Pancreas (tissue), 10 donors: ENCODE data around the gene PRSS33. TPM values are rescaled to one million over a fixed set of nuclear protein-coding genes. Genes with fewer than 3 reads are reported as not detected.
A peak's percentile ranks its signal among the peaks of the same experiment; 100 is the strongest.

ENCODE experiments used
- ATAC-seq, 4 donors: fragments of 200-7000 bp; cut with Tn5 transposase; one replicate each; pipeline versions ENCODE4 v1.8.0 to v1.9.1; 2020; ENCODE audit warnings: mild to moderate bottlenecking in 4 of 4, moderate library complexity in 4 of 4
- DNase-seq, 6 donors: peaks; one replicate each; pipeline ENCODE4 v3.0.0-alpha.2; 2020
- FAIRE-seq: peaks from 2 replicates; lab custom pipeline; 2012; peaks lifted over from hg19 to GRCh38; lab: Jason Lieb, UNC
- H3K27ac ChIP-seq, 4 donors: fragments of 200-600 bp; sonication (generic); 1 replicate in 3 of 4; 2 replicates in 1 of 4; pipeline versions ENCODE4 v1.5.0 to v1.8.0; 2020
- H3K27me3 ChIP-seq, 4 donors: fragments of 200-600 bp; one replicate each; pipeline ENCODE4 v1.8.0; 2021
- H3K36me3 ChIP-seq, 3 donors: fragments of 200-600 bp; sonication (generic) in 1 of 3; one replicate each; pipeline versions ENCODE4 v1.5.0 to v1.8.0; 2020 to 2021
- H3K4me1 ChIP-seq, 3 donors: fragments of 200-600 bp; one replicate each; pipeline ENCODE4 v1.8.0; 2021
- H3K4me3 ChIP-seq, 4 donors: fragments of 200-600 bp; sonication (generic) in 2 of 4; one replicate each; pipeline versions ENCODE4 v1.5.0 to v1.8.0; 2020 to 2021
- H3K9me3 ChIP-seq, 4 donors: fragments of 200-600 bp; one replicate each; pipeline ENCODE4 v1.8.0; 2021
- WGBS, 2 donors: extraction: QIAGEN DNeasy Blood & Tissue Kit; methylation state at CpG; one replicate each; pipeline ENCODE4 v1.1.7; 2013; 5-methylcytosine and 5-hydroxymethylcytosine counted together
- intact Hi-C, 3 donors: fragments of 100-400 bp; cut with DNase I; formaldehyde crosslinking; loops; one replicate each; pipeline versions ENCODE4 v1.11.1 to v1.14.2; 2022
- polyA plus RNA-seq, 2 donors: library from polyadenylated mRNA; stranded (reverse); fragments of 200-250 nt; gene quantifications; one replicate each; pipeline ENCODE4 v1.2.3, GENCODE V29; 2013
- total RNA-seq, 6 donors: library from RNA; stranded (reverse); fragmentation: NEBNext Ultra II Directional in 4 of 6; extraction: Animal tissue kit (Norgen Biotek cat#: 25700) in 4 of 6; gene quantifications; one replicate each; pipeline versions ENCODE4 v1.2.1 to v1.2.4, GENCODE V29; 2021 to 2023
- TF ChIP-seq, protein P1 (sequence below), 4 donors: fragments of 200-600 bp; sonication (generic) in 3 of 4; IDR thresholded peaks; one replicate each; pipeline versions ENCODE4 v1.5.0 to v1.8.0; 2021; ENCODE audit warnings: antibody characterized with exemption in 4 of 4
- donor health status: healthy with polysubstance abuse.
- donor health status: DM: no; HTN: no; CAD: no; lungs with moderate emphysema.
- donor health status: DM: no; HTN: no; CAD: no.
- donor health status: control.
- donor health status: control.
- donor health status: Bipolar disorder and iron deficiency.
- donor health status: DM: yes; HTN: yes; CAD: no.
- donor health status: DM: no; HTN: no; CAD: no.
- donor health status: DM: no; HTN: no; CAD: no.
- donor health status: DM: yes; HTN: yes; CAD: no.

Gene PRSS33
- total and polyA plus RNA-seq, 8 donors, result 0.05 TPM; not detected in 7

DNA sequence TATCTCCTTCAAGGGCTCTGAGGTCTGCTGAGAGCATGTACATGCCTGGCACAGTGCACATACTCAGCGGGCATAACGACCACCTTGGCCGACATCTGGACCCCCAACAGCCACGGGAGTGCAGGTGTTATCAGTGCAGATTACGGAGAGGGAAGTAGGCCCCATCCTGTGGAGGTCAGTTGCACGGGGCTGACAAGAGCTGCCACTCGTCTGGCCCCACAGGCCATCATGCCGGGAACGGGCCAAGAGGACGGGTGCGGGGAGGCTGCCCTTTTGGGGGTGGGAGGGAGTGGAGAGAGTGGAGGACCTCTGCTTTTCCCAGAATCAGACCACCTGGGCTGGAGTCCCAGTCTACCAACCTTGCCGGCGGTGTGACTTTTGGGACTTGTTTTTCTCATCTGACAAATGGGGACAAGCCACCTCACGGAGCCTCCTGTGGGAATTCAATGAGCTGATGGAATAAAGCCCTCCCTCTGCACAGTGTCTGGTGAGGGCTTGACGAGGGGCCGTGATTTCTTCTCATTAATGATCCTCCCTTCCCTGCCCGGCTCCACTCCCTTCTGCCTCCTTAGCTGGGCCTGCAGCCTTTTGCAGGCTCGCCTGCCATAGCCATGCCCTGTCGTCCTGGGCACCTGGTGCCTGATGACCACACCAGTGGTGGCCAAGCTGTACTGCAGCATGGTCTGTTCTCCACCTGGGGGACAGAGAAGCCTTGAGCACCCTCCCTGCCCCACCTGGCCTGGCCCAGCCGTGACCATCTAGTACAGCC, 4.6 kb downstream of the PRSS33 start:
- TF ChIP-seq, protein P1, sequence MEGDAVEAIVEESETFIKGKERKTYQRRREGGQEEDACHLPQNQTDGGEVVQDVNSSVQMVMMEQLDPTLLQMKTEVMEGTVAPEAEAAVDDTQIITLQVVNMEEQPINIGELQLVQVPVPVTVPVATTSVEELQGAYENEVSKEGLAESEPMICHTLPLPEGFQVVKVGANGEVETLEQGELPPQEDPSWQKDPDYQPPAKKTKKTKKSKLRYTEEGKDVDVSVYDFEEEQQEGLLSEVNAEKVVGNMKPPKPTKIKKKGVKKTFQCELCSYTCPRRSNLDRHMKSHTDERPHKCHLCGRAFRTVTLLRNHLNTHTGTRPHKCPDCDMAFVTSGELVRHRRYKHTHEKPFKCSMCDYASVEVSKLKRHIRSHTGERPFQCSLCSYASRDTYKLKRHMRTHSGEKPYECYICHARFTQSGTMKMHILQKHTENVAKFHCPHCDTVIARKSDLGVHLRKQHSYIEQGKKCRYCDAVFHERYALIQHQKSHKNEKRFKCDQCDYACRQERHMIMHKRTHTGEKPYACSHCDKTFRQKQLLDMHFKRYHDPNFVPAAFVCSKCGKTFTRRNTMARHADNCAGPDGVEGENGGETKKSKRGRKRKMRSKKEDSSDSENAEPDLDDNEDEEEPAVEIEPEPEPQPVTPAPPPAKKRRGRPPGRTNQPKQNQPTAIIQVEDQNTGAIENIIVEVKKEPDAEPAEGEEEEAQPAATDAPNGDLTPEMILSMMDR (IDR thresholded peaks at IDR 0.05), result no peak
- no peak overlapping the region for H3K27ac ChIP-seq
- DNase-seq (peak in 2 of 6 donors; percentile 12 to 52), FAIRE-seq (no peak), ATAC-seq (no peak)
- WGBS, 2 donors, result 79 to 83% methylated on average over 20 of the region's 20 CpGs
- intact Hi-C loops, result no loop called here
- no peak overlapping the region for H3K4me3 ChIP-seq
- no peaks in the 10 kb centered on the region for H3K27me3 ChIP-seq
- no peaks in the 10 kb centered on the region for H3K9me3 ChIP-seq
- H3K36me3 ChIP-seq, result no peaks in the 10 kb centered on the region
- H3K4me1 ChIP-seq, result peaks cover 0 to 7% (median 0%) of the 10 kb centered on the region in 3 donors

DNA sequence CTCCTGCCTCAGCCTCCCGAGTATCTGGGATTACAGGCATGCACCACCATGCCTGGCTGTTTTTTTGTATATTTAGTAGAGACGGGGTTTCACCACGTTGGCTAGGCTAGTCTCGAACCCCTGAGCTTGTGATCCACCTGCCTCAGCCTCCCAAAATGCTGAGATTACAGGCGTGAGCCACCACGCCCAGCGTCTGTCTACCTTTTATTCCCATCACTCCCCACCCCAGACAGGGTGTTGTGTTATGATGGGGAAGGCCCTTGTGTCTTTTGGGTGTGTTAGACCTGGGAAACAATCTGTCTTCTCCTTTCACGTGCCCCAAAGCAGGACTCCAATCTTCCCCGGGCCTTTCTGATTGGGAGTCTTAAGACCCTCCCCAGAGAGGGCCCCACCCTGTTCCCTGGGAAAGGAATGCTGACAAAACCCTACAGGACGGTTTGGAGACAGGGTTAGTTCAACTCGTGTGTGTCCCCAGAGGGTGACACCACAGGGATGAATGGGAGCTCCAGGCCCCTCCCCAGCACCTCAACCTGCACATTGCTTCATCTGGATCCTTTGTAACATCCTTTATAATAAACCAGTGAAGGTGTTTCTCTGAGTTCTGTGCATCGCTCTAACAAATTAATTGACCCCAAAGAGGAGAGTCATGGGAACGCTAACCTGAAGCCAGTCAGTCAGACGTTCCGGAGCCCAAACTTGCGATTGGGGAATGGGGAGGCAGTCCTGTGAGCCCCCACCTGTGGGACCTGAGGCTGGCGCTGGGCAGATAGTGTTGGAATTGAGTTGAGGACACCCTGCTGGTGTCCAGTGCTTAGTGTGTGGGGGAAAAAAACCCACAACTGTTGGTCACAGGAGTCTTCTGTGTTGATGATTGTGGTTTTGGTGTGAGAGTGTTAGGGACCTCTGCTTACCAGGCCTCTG, 7.1 kb downstream of the PRSS33 start:
- Histone ChIP-seq H3K4me3 (no peak overlapping the region), H3K36me3 (no peaks in the 10 kb centered on the region), H3K27me3 (no peaks in the 10 kb centered on the region), H3K9me3 (no peaks in the 10 kb centered on the region), H3K27ac (no peak overlapping the region), H3K4me1 (peaks cover 8 to 18% (median 8%) of the 10 kb centered on the region in 3 donors)
- peak in 1 of 6 donors; percentile 20 for DNase-seq
- no peak for ATAC-seq
- WGBS, 2 donors, result 62 to 65% methylated on average over 17 of the region's 17 CpGs
- intact Hi-C loops, result no loop called here
- no peak for FAIRE-seq
- TF ChIP-seq, protein P1 (IDR thresholded peaks at IDR 0.05), result no peak

DNA sequence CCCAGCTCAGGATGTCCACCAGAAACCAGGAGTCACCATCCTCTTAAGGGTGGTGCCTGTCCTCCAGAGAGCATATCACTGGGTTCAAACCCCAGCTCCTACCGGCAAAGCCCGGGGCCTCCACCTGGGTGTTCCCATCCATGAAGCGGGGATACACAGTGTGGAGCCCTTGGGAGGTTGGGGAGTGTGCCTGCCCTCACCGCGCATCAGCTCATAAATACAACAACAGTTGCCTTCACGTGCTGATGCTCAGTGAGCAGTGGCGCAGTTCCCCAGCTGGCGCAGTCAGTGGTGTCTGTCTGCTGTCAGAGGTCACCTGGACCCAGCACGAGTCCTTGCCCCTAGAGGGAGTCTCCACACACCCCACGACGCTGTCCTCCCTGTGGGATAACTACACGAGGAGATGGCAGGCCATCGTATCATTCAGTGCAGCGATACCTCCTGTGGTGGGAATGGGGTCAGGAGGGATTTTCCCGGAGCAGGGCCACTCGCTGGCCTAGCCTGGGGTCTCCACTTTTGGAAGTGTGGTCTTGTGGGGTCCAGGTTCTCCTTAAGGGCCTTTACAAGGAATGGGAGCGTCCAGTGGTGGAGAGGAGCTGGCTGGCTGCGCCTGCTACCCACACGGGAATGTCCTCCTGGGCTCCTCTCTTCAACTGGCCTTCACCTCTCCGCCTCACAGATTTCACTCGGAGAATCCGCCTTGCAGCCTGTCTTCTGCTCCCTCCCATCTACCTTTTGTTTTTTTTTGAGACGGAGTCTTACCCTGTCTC, 8.0 kb downstream of the PRSS33 start:
- Histone ChIP-seq H3K27me3 (no peaks in the 10 kb centered on the region), H3K27ac (no peak overlapping the region), H3K9me3 (no peaks in the 10 kb centered on the region), H3K4me1 (peaks cover 8 to 20% (median 8%) of the 10 kb centered on the region in 3 donors), H3K4me3 (no peak overlapping the region), H3K36me3 (peaks cover 0 to 5% (median 0%) of the 10 kb centered on the region in 3 donors)
- TF ChIP-seq, protein P1 (IDR thresholded peaks at IDR 0.05), result no peak
- intact Hi-C loops, result no loop called here
- no peak for ATAC-seq
- WGBS, 2 donors, result 86 to 89% methylated on average over 23 of the region's 23 CpGs
- FAIRE-seq, result no peak
- DNase-seq, result peak in 3 of 6 donors; percentile 3 to 55 (median 40)

DNA sequence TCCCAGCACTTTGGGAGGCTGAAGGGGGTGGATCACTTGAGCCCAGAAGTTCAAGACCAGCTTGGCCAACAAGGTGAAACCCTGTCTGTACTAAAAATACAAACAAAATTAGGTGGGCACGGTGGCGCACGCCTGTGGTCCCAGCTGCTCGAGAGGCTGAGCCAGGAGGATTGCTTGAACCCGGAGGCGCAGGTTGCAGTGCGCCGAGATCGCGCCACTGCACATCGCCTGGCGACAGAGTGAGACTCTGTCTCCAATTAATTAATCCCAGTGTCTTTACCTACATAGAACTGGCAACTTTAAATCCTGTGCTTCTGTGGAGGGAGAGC, 8.8 kb downstream of the PRSS33 start:
- H3K4me3 ChIP-seq, result peak overlapping the region; percentile 86 to 100 (median 99)

More for the DNA sequence above, 8.8 kb downstream of the PRSS33 start:
- no peak for DNase-seq
- Histone ChIP-seq H3K27me3 (no peaks in the 10 kb centered on the region), H3K9me3 (no peaks in the 10 kb centered on the region), H3K4me1 (peaks cover 8 to 20% (median 8%) of the 10 kb centered on the region in 3 donors), H3K27ac (peak overlapping the region in 2 of 4 donors; percentile 99 to 100), H3K36me3 (peaks cover 0 to 5% (median 0%) of the 10 kb centered on the region in 3 donors)
- TF ChIP-seq, protein P1 (IDR thresholded peaks at IDR 0.05), result no peak
- no peak for FAIRE-seq
- 94 to 95% methylated on average over 12 of the region's 12 CpGs for WGBS, 2 donors
- ATAC-seq, result no peak
- intact Hi-C loops, result no loop called here
